Activated T-helper 17 cell treated with anti-CD3 and anti-CD28 coated beads, Interleukin-2, amount 50 U/mL, for 72 hours (primary cell): ENCODE measurements around the gene WWOX. TPM values are rescaled to one million over a fixed set of nuclear protein-coding genes. Genes with fewer than 3 reads are reported as not detected.
"Not testable (repeated sequence)": the region's sequence is repeated elsewhere in the genome, so short reads cannot be mapped to it uniquely, and the experiment has no call there.

Source experiments
- ATAC-seq: fragments of 150-1000 bp; cut with Tn5 transposase; replicated peaks from 2 replicates; pipeline ENCODE4 v1.10.0; 2021; ENCODE audit warnings: mild to moderate bottlenecking, moderate library complexity
- H3K27ac Mint-ChIP-seq: one replicate; pipeline ENCODE4 v1.8.0; 2022; ENCODE audit warnings: mixed read lengths
- H3K27me3 Mint-ChIP-seq: one replicate; pipeline ENCODE4 v1.8.0; 2022; ENCODE audit warnings: mixed read lengths
- H3K36me3 Mint-ChIP-seq: one replicate; pipeline ENCODE4 v1.8.0; 2022; ENCODE audit warnings: low read depth, mild to moderate bottlenecking, mixed read lengths
- H3K4me1 Mint-ChIP-seq: one replicate; pipeline ENCODE4 v1.8.0; 2022; ENCODE audit warnings: mixed read lengths
- H3K4me3 Mint-ChIP-seq: one replicate; pipeline ENCODE4 v1.8.0; 2022; ENCODE audit warnings: mild to moderate bottlenecking, mixed read lengths
- H3K9me3 Mint-ChIP-seq: one replicate; pipeline ENCODE4 v1.8.0; 2022; ENCODE audit warnings: mixed read lengths
- total RNA-seq, 2 donors: library from RNA; stranded (reverse); gene quantifications; one replicate each; pipeline ENCODE4 v1.2.3, GENCODE V29; 2022

The WWOX gene
- total RNA-seq, 2 donors from 2014 or later, result 9.4 to 16.5 TPM

GRCh38 chr16:78594191-78594590 lies 494.7 kb downstream of the WWOX start:
- Mint-ChIP-seq H3K36me3 (no peaks in the 10 kb centered on the region), H3K4me1 (no peaks in the 10 kb centered on the region)

GRCh38 chr16:78596348-78596995 lies 497.0 kb downstream of the WWOX start:
- Mint-ChIP-seq H3K27me3 (no peaks in the 10 kb centered on the region), H3K9me3 (no peaks in the 10 kb centered on the region), H3K4me3 (no peak overlapping the region), H3K36me3 (no peaks in the 10 kb centered on the region), H3K4me1 (no peaks in the 10 kb centered on the region), H3K27ac (no peak overlapping the region)
- no peak for ATAC-seq

More at GRCh38 chr16:78594191-78594590, 494.7 kb downstream of the WWOX start:
- Mint-ChIP-seq H3K27ac (no peak overlapping the region), H3K4me3 (no peak overlapping the region), H3K27me3 (no peaks in the 10 kb centered on the region), H3K9me3 (no peaks in the 10 kb centered on the region)
- ATAC-seq, result no peak

- Mint-ChIP-seq H3K4me3 (no peak overlapping the region), H3K36me3 (no peaks in the 10 kb centered on the region), H3K27ac (no peak overlapping the region), H3K4me1 (no peaks in the 10 kb centered on the region), H3K27me3 (no peaks in the 10 kb centered on the region), H3K9me3 (no peaks in the 10 kb centered on the region)
- ATAC-seq, result no peak
These were observed 497.6 kb downstream of the WWOX start for GRCh38 chr16:78596996-78597422.

- Mint-ChIP-seq H3K27me3 (no peaks in the 10 kb centered on the region), H3K4me1 (no peaks in the 10 kb centered on the region), H3K4me3 (no peak overlapping the region), H3K9me3 (no peaks in the 10 kb centered on the region), H3K36me3 (no peaks in the 10 kb centered on the region), H3K27ac (no peak overlapping the region)
- no peak for ATAC-seq
These were observed 498.5 kb downstream of the WWOX start for GRCh38 chr16:78597809-78598570.

GRCh38 chr16:78599271-78599670 lies 499.8 kb downstream of the WWOX start:
- ATAC-seq, result no peak
- Mint-ChIP-seq H3K9me3 (no peaks in the 10 kb centered on the region), H3K27ac (no peak overlapping the region), H3K4me3 (no peak overlapping the region), H3K36me3 (no peaks in the 10 kb centered on the region), H3K4me1 (no peaks in the 10 kb centered on the region), H3K27me3 (no peaks in the 10 kb centered on the region)

- not testable (repeated sequence) for H3K36me3 Mint-ChIP-seq, H3K9me3 Mint-ChIP-seq, H3K27me3 Mint-ChIP-seq, H3K4me3 Mint-ChIP-seq, ATAC-seq, H3K4me1 Mint-ChIP-seq, H3K27ac Mint-ChIP-seq
These were observed 505.1 kb downstream of the WWOX start for GRCh38 chr16:78604423-78605062.

GRCh38 chr16:78605548-78606101 lies 506.2 kb downstream of the WWOX start:
- Mint-ChIP-seq H3K4me3 (no peak overlapping the region), H3K9me3 (no peaks in the 10 kb centered on the region), H3K4me1 (no peaks in the 10 kb centered on the region), H3K36me3 (no peaks in the 10 kb centered on the region), H3K27ac (no peak overlapping the region), H3K27me3 (no peaks in the 10 kb centered on the region)
- no peak for ATAC-seq

GRCh38 chr16:78606545-78606944 lies 507.1 kb downstream of the WWOX start:
- H3K27ac Mint-ChIP-seq, result no peak overlapping the region
- H3K36me3 Mint-ChIP-seq, result no peaks in the 10 kb centered on the region
- ATAC-seq, result no peak
- no peaks in the 10 kb centered on the region for H3K27me3 Mint-ChIP-seq
- no peaks in the 10 kb centered on the region for H3K9me3 Mint-ChIP-seq
- H3K4me1 Mint-ChIP-seq, result no peaks in the 10 kb centered on the region
- H3K4me3 Mint-ChIP-seq, result no peak overlapping the region

GRCh38 chr16:78607022-78607421 lies 507.6 kb downstream of the WWOX start:
- Mint-ChIP-seq H3K27ac (no peak overlapping the region), H3K9me3 (no peaks in the 10 kb centered on the region), H3K36me3 (no peaks in the 10 kb centered on the region), H3K4me1 (no peaks in the 10 kb centered on the region), H3K4me3 (no peak overlapping the region), H3K27me3 (no peaks in the 10 kb centered on the region)
- ATAC-seq, result no peak

- Mint-ChIP-seq H3K27ac (no peak overlapping the region), H3K36me3 (no peaks in the 10 kb centered on the region), H3K9me3 (no peaks in the 10 kb centered on the region), H3K4me3 (no peak overlapping the region), H3K27me3 (no peaks in the 10 kb centered on the region), H3K4me1 (no peaks in the 10 kb centered on the region)
- ATAC-seq, result no peak
These were observed 508.0 kb downstream of the WWOX start for GRCh38 chr16:78607465-78607864.

- H3K36me3 Mint-ChIP-seq, result no peaks in the 10 kb centered on the region
- H3K4me1 Mint-ChIP-seq, result no peaks in the 10 kb centered on the region
- H3K27ac Mint-ChIP-seq, result no peak overlapping the region
- ATAC-seq, result no peak
- H3K27me3 Mint-ChIP-seq, result no peaks in the 10 kb centered on the region
- no peak overlapping the region for H3K4me3 Mint-ChIP-seq
- H3K9me3 Mint-ChIP-seq, result no peaks in the 10 kb centered on the region
These were observed 508.9 kb downstream of the WWOX start for GRCh38 chr16:78608305-78608776.

- H3K27ac Mint-ChIP-seq, result no peak overlapping the region
- no peak overlapping the region for H3K4me3 Mint-ChIP-seq
- no peaks in the 10 kb centered on the region for H3K27me3 Mint-ChIP-seq
- H3K4me1 Mint-ChIP-seq, result no peaks in the 10 kb centered on the region
- no peaks in the 10 kb centered on the region for H3K36me3 Mint-ChIP-seq
- H3K9me3 Mint-ChIP-seq, result no peaks in the 10 kb centered on the region
- no peak for ATAC-seq
These were observed 510.2 kb downstream of the WWOX start for GRCh38 chr16:78609402-78610274.

- ATAC-seq, result no peak
- Mint-ChIP-seq H3K4me1 (no peaks in the 10 kb centered on the region), H3K9me3 (no peaks in the 10 kb centered on the region), H3K27me3 (no peaks in the 10 kb centered on the region), H3K36me3 (no peaks in the 10 kb centered on the region), H3K4me3 (no peak overlapping the region), H3K27ac (no peak overlapping the region)
These were observed 511.9 kb downstream of the WWOX start for GRCh38 chr16:78611318-78611717.

GRCh38 chr16:78619811-78620210 lies 520.4 kb downstream of the WWOX start:
- Mint-ChIP-seq H3K27ac (no peak overlapping the region), H3K36me3 (no peaks in the 10 kb centered on the region), H3K27me3 (no peaks in the 10 kb centered on the region), H3K9me3 (no peaks in the 10 kb centered on the region), H3K4me1 (no peaks in the 10 kb centered on the region), H3K4me3 (no peak overlapping the region)
- no peak for ATAC-seq
